Embryonic facial prominence (tissue), 1 donor: ENCODE results near the gene SH3PXD2A.

Source experiments
- DNase-seq: peaks from one replicate; pipeline ENCODE4 v3.0.0-alpha.2; 2016; ENCODE audit errors: extremely low spot score

Gene SH3PXD2A

GRCh38 chr10:103545366-103545765 lies 310.0 kb downstream of the SH3PXD2A start:
- DNase-seq = no peak

GRCh38 chr10:103544657-103545310 lies 310.6 kb downstream of the SH3PXD2A start:
- DNase-seq = no peak
